ENCODE measurements around the gene TXK.

The TXK gene

GRCh38 chr4:48100256-48100655, 33.8 kb downstream of the TXK start:
- DNase-seq, result no peak

- no peak for DNase-seq
These were observed 38.6 kb downstream of the TXK start for GRCh38 chr4:48095441-48095840.

- DNase-seq, result no peak
These were observed 40.0 kb downstream of the TXK start for GRCh38 chr4:48093991-48094416.

DNA sequence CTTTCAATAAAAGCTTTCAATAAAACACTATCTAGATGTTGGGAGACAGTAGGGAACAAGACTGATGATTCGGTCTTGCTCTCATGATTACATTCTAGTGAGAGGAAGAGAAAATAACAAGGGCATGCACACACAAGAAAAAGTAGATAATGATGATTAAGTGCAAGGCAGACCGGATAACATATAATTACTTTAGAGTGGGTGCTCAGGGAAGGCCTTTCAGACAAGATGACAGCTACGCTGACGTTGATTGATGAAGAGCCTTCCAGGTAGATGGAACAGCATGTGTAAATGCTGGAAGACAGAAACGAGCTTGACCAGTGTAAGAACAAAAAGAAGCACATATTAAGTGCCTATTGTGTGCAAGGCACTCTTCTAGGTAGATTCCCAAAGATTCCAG, 43.4 kb downstream of the TXK start:
- DNase-seq, result no peak

DNA sequence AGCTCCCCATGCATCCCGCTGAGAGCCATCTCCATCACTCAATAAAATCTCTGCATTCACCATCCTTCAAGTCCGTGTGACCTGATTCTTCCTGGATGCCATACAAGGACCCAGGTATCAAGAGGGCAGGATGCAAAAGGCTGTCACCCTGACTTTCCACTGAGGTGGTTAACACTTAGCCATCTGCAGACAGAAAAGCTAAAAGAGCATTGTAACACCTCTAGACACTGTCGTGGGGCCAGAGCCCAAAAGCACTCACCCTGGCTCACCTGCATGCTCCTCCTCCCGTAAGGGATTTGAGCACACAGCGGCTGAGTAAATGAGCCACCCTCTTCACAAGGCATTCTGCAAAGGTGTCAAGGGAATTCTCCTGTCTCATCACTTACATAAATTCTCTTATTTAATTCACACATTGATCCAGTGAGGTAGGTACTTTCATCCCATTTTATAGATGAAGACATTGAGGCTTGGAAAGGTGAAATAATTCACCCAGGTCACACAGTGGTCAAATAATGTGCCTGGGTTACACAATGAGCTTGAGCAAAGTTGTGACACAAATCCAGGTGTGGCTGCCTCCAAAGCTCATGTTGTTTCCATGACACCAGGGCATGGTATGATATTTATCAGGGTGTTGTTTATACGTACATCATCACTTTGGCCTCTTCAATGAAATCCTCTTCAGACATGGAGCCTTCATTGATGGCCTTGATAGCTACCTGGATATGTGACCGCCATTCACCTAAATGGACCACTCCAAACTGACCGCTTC, 48.0 kb downstream of the TXK start:
- no peak for DNase-seq

DNA sequence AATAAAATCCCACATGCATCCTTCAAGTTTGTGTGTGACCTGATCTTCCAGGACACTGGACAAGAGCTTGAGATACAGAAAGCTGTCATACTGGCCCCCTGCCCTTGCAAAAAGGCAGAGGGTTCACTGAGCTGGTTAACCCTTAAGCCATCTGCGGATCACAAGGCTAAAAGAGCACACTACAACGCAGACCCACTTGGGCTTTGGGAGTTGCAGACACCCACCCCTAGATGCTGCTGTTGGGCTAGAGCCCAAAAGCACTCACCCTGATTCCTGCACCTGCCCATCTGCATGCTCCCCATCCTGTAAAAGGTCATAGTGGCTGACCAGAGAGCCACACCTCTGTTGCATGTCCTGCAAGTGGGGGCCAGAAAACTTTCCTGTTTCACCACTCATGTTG, 51.1 kb downstream of the TXK start:
- DNase-seq, result no peak

GRCh38 chr4:48081196-48081595, 52.9 kb downstream of the TXK start:
- DNase-seq, result no peak

DNA sequence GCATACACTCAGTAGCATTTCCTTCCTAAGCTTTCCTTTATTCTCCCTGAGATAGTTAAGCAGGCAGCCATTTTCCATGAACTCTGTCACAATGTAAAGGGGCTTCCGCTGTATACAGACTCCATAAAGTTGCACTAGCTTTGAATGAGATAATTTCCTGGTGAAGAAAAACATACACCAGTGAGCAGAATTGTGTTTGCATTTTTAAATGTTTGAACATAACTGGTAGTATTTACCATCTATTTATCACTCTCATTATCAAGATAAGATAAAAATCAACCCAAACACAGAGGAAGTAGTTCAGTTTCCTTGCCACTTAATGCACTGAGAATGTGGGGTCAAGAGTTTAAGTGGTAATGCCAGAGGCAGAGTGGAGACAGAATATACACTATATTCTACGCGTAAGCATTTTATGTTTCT, 54.1 kb downstream of the TXK start:
- no peak for DNase-seq

- no peak for DNase-seq
These were observed 55.0 kb downstream of the TXK start for GRCh38 chr4:48078862-48079655.

DNA sequence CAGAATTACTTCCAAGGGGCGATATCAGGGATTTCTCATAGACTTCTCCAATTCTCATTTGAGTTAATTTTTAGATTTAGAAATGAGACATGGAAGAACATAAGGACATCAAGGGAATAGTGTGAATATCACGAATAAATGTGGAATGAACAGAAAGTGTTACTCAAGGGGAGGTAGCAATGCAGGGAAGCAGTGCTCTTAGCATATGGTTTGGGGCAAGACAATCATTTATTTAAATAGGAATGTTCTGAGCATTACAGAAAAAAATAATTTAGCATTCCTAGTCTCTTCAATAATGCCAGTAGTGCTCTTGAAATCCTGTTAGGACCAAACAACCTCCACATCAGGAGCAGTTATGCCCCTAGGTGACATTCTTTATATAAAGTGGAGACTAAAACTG, 55.6 kb downstream of the TXK start:
- DNase-seq, result no peak

DNA sequence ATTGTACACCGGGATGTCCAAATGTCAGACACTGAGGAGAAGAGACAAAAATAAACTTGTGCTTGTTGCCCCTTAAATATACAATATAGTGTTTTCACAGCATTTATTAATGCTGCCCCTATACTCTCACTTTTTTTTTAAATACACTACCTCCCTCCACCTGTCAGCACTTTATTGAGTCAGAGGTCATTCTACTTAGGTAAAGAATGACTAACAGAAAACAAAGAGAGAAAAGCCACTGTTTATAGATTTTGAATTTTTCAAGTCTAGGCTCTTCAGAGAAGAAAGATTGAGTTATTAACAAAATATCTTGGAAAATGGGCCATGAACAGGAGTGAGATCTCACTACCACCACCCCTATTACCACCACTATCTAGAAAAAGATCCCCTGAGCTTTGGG, 59.4 kb downstream of the TXK start:
- no peak for DNase-seq

GRCh38 chr4:48073567-48074103, 60.4 kb downstream of the TXK start:
- DNase-seq, result no peak

GRCh38 chr4:48071191-48071590, 62.9 kb downstream of the TXK start:
- DNase-seq, result no peak

- DNase-seq, result no peak
These were observed 65.0 kb downstream of the TXK start for GRCh38 chr4:48069026-48069425.

GRCh38 chr4:48068182-48068581, 65.9 kb downstream of the TXK start:
- DNase-seq, result no peak

- DNase-seq, result no peak
These were observed 66.5 kb downstream of the TXK start for GRCh38 chr4:48067536-48067935.

DNA sequence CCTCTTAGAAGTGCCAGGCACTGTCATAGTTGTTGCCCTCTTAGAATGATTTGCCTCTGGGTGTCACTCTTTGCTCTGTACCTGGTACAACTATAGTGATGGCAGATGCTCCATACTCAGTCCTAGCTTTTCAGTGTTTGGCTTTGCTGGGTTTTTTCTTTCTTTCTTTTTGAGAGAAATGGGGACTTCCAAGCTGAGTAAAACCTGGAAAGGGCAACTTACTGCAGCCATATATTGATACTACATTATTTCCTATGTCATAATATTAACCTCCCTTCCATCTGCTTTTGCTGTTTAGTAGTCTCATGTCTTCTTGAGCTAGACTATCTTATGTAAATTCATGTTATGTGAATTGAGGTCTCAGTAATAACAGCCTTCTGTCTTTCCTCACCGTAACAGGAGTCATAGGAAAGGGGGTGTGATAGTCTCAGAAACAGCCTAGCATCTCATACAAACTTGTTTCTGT, 68.4 kb downstream of the TXK start:
- no peak for DNase-seq

GRCh38 chr4:48064349-48064748, 69.7 kb downstream of the TXK start:
- no peak for DNase-seq

- no peak for DNase-seq
These were observed 75.2 kb downstream of the TXK start for GRCh38 chr4:48058617-48059530.

GRCh38 chr4:48051078-48051477, 83.0 kb downstream of the TXK start:
- DNase-seq, result no peak

DNA sequence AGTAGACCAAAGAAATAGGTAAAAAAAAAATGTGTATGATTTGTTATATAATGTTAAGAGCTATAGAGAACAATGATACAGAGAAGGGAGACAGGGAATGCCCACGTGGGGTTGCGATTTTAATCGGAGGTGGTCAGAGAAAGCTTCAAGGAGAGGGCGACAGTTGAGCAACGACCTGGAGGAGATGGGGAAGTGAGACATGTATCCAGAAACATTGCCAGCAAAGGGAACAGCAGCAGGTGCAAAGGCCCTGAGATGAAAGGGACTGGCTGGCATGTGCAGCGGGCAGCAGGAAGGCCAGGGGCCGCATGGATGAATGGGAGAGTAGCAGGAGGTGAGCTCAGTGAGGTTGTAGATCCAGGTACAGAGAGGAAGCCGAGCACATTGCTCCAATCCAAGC, 84.6 kb downstream of the TXK start:
- DNase-seq, result no peak

DNA sequence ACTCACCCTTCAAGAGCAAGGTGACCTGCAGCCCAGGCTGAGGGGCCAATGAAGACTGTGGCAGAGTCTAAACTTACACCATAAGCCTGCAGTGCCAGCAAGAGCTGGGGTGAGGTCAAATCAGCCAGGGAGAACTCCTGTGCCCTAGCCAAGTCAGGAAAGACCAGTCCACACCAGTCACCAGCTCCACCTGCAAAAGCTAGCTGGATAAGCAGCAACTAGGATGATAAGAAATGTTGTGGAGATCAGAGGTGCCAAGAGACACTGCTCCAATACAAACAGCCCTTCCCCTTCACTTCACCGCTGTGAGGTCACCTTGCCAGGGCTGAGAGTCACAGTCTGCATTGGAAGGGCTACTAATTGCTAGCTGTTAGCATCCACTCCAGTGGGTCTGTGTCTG, 86.2 kb downstream of the TXK start:
- DNase-seq, result no peak

DNA sequence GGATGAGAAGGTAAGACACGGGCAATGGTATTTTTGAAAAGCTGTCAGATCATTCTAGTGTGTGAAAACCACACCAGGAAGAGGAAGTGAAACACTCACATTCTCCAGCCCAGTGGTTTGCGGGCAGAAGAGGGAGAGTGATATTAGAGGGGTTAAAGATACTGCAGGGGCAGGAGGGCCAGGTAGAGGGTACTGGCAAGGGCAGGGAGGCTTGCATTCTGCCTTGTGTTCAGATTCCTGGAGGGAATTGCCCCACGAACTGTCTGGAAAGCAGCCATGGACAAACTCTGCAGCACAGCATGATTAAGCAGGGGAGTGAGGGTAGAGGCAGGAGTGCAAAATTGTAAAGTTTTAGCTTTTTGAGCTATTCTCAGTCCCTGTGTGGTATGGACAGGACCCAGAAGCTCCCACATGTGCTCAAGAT, 86.6 kb downstream of the TXK start:
- DNase-seq, result no peak

Data from NCI-H446 (cell line).